Epithelial cell of proximal tubule (primary cell): ENCODE data around the gene XAB2. TPM values are rescaled to one million over a fixed set of nuclear protein-coding genes. Genes with fewer than 3 reads are reported as not detected.

ENCODE experiments used
- DNase-seq: peaks from one replicate; pipeline ENCODE4 v3.0.0-alpha.2; 2011; ENCODE audit warnings: low read depth
- H3K4me3 ChIP-seq: 2 replicates; pipeline ENCODE4 v1.5.1; 2011; ENCODE audit warnings: low read depth, mild to moderate bottlenecking, low read length
- CTCF ChIP-seq: conservative IDR thresholded peaks from 2 replicates; pipeline ENCODE4 v1.5.1; 2012; ENCODE audit warnings: low read depth, mild to moderate bottlenecking, low read length
- total RNA-seq: library from RNA; depleted of rRNA; stranded (reverse); fragments of >200 nt; gene quantifications from 2 replicates; pipeline ENCODE4 v1.2.3, GENCODE V29; 2015

The XAB2 gene
- total RNA-seq, 1 donor from 2014 or later = 44.1 TPM

- DNase-seq = no peak
- no peak overlapping the region for H3K4me3 ChIP-seq
- no peak for TF ChIP-seq CTCF
These were observed 27.0 kb downstream of the XAB2 start for GRCh38 chr19:7602240-7602934.

- no peak overlapping the region for H3K4me3 ChIP-seq
- no peak for DNase-seq
- no peak for TF ChIP-seq CTCF
These were observed 28.6 kb downstream of the XAB2 start for GRCh38 chr19:7600721-7601120.

- no peak for DNase-seq
- no peak for TF ChIP-seq CTCF
These were observed 31.2 kb downstream of the XAB2 start for GRCh38 chr19:7598180-7598579.

GRCh38 chr19:7597689-7598088, 31.7 kb downstream of the XAB2 start:
- DNase-seq = no peak
- TF ChIP-seq CTCF = peak; percentile 7
- H3K4me3 ChIP-seq = no peak overlapping the region

More at GRCh38 chr19:7598180-7598579, 31.2 kb downstream of the XAB2 start:
- H3K4me3 ChIP-seq = no peak overlapping the region

- TF ChIP-seq CTCF = peak; percentile 9
- DNase-seq = no peak
- H3K4me3 ChIP-seq = peak overlapping the region; percentile 61
These were observed 33.0 kb downstream of the XAB2 start for GRCh38 chr19:7596211-7596937.

GRCh38 chr19:7595466-7596133, 33.7 kb downstream of the XAB2 start, which contains the start of gene CAMSAP3:
Gene CAMSAP3 (plus strand): TSS chr19:7595863. CDS start chr19:7596003, 140 bp downstream.
- peak within 1 kb of the TSS; percentile 61 for H3K4me3 ChIP-seq
- no peak for DNase-seq

More at GRCh38 chr19:7595466-7596133, 33.7 kb downstream of the XAB2 start, which contains the start of gene CAMSAP3:
- no peak for TF ChIP-seq CTCF
